Activated B cell treated with CpG ODN at 0.5 μM for 24 hours (primary cell): ENCODE data around the gene MTRF1. TPM values are rescaled to one million over a fixed set of nuclear protein-coding genes. Genes with fewer than 3 reads are reported as not detected.
A peak's percentile ranks its signal among the peaks of the same experiment; 100 is the strongest.

Experiments used
- ATAC-seq: fragments of 200-7000 bp; cut with Tn5 transposase; one replicate; pipeline ENCODE4 v1.10.0; 2021; ENCODE audit warnings: low read depth, mild to moderate bottlenecking, moderate library complexity
- CTCF ChIA-PET: fragments of 350-600 bp; sonication (Branson Sonifier 250); formaldehyde crosslinking; loops from one replicate; lab custom pipeline; 2021; ENCODE audit warnings: antibody characterized with exemption; lab: Charles Lee
- POLR2A ChIA-PET: fragments of 350-600 bp; sonication (Branson Sonifier 250); formaldehyde crosslinking; loops from one replicate; lab custom pipeline; 2021; ENCODE audit warnings: antibody characterized with exemption; lab: Charles Lee
- DNase-seq: peaks from one replicate; pipeline ENCODE4 v3.0.0; 2022
- H3K27ac Mint-ChIP-seq: one replicate; pipeline ENCODE4 v1.8.0; 2020; ENCODE audit warnings: mixed read lengths
- H3K27me3 Mint-ChIP-seq: one replicate; pipeline ENCODE4 v1.8.0; 2021; ENCODE audit warnings: mixed read lengths
- H3K36me3 Mint-ChIP-seq: one replicate; pipeline ENCODE4 v1.8.0; 2021; ENCODE audit warnings: low read depth, mixed read lengths
- H3K4me1 Mint-ChIP-seq: one replicate; pipeline ENCODE4 v1.8.0; 2021; ENCODE audit warnings: mixed read lengths
- H3K4me3 Mint-ChIP-seq: one replicate; pipeline ENCODE4 v1.8.0; 2020; ENCODE audit warnings: mild to moderate bottlenecking, mixed read lengths
- H3K9me3 Mint-ChIP-seq: one replicate; pipeline ENCODE4 v1.8.0; 2020; ENCODE audit warnings: mixed read lengths
- CTCF ChIP-seq: fragments of 200-600 bp; IDR thresholded peaks from one replicate; pipeline ENCODE4 v1.8.0; 2022; ENCODE audit warnings: antibody characterized with exemption, mild to moderate bottlenecking
- intact Hi-C: fragments of 100-400 bp; cut with micrococcal nuclease; formaldehyde crosslinking; loops from one replicate; pipeline ENCODE4 v1.15.1; 2024
- total RNA-seq: library from RNA; stranded (reverse); gene quantifications from 2 replicates; pipeline ENCODE4 v1.2.3, GENCODE V29; 2022

The MTRF1 gene
- total RNA-seq, 1 donor from 2014 or later, result 26.7 TPM

DNA sequence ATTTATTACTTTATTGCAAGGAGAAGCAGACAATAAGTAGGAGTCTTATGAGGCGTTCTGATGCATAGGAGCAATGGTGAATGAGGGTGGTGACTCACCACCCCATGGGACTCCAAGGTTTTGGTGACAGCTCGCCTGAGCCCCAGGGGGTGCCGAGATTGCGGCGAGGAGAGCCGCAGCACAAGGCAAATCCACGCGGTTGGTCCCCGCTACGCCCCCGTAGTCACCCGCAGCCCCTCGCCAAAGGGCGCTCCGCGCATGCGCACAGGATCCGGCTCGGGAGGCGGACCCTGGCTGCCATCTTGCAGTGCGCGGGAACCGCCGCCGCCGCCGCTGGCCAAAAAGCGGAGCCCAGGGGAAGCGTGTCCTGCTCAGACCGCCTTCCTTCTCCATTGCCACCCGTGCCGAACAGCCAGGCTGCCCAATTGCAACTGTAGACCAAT, 47.6 kb upstream of the MTRF1 start, which contains the start of gene NAA16:
Gene NAA16, plus strand, starts transcription at position 305 of the 443 bp plus-strand sequence. CDS start 262 bp downstream, outside the sequence.
- H3K4me3 Mint-ChIP-seq, result peak within 1 kb of the TSS; percentile 96
- ChIA-PET POLR2A (interaction anchor here (0.8 kb wide), 1 partner anchor 48 kb away, joined by 4 read pairs; the partner anchor contains the start of gene MTRF1), CTCF (no interaction called here)
- TF ChIP-seq CTCF, result no peak
- H3K4me1 Mint-ChIP-seq, result peaks cover 44% of the 10 kb centered on the region
- ATAC-seq, result peak; percentile 92
- peaks cover 7% of the 10 kb centered on the region for H3K36me3 Mint-ChIP-seq
- intact Hi-C loops, result loop anchor here (1.0 to 10.0 kb wide), 17 partner anchors 28 to 1666 kb away; partner anchors contain the start of genes AKAP11, COG6, DGKH and ELF1
- no peaks in the 10 kb centered on the region for H3K9me3 Mint-ChIP-seq
- no peaks in the 10 kb centered on the region for H3K27me3 Mint-ChIP-seq
- H3K27ac Mint-ChIP-seq, result peak within 1 kb of the TSS; percentile 90
- DNase-seq, result peak; percentile 98

- ATAC-seq (no peak), DNase-seq (no peak)
- TF ChIP-seq CTCF, result no peak
- Mint-ChIP-seq H3K27ac (no peak overlapping the region), H3K4me1 (peaks cover 16% of the 10 kb centered on the region), H3K36me3 (peaks cover 7% of the 10 kb centered on the region), H3K27me3 (no peaks in the 10 kb centered on the region), H3K4me3 (no peak overlapping the region), H3K9me3 (no peaks in the 10 kb centered on the region)
- ChIA-PET CTCF (no interaction called here), POLR2A (no interaction called here)
- intact Hi-C loops, result no loop called here
Measured at GRCh38 chr13:41307884-41308640, 44.7 kb upstream of the MTRF1 start.

DNA sequence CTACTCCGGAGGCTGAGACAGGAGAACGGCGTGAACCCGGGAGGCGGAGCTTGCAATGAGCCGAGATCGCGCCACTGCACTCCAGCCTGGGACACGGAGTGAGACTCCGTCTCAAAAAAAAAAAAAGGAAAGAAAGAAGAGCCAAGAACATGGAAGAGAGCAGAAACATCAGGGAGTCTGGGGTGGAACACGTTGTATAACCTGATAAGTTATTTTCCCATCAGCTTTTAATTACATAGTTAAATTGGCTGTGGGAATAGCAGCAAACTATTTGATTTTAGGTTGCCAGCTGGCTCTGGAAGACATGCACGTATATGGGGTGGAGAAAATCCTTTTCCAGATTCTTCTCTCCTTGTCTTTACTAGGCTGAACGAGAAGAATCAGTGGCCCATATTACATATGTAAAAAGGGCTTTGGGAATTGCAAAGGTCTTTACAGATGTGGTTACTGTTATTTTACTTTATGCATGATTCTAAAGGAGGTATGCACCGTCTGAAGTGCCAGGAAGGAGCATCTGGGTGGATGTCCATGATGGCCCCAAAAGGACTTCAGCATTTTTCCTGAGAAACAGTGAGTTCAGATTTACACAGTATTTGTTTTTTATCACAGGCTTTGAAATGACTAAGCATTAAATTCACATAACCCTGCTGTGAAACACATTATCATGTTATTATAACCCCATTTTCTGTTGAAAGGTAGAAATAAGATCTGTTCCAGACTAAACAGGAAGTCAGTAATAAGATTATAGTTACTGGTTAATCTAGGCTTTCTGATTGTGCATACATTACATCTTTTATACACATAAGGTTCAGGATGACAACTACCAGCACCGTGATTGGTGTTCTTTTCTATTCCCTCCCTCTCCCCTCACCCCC, 43.1 kb upstream of the MTRF1 start:
- Mint-ChIP-seq H3K4me3 (no peak overlapping the region), H3K4me1 (peaks cover 7% of the 10 kb centered on the region), H3K27ac (no peak overlapping the region), H3K27me3 (no peaks in the 10 kb centered on the region), H3K36me3 (peaks cover 2% of the 10 kb centered on the region), H3K9me3 (no peaks in the 10 kb centered on the region)
- intact Hi-C loops, result no loop called here
- no peak for TF ChIP-seq CTCF
- no peak for DNase-seq
- POLR2A ChIA-PET, result interaction anchor here (0.7 kb wide), 1 partner anchor 20 kb away, joined by 4 read pairs; no protein-coding TSS in a partner anchor
- no peak for ATAC-seq
- CTCF ChIA-PET, result no interaction called here

DNA sequence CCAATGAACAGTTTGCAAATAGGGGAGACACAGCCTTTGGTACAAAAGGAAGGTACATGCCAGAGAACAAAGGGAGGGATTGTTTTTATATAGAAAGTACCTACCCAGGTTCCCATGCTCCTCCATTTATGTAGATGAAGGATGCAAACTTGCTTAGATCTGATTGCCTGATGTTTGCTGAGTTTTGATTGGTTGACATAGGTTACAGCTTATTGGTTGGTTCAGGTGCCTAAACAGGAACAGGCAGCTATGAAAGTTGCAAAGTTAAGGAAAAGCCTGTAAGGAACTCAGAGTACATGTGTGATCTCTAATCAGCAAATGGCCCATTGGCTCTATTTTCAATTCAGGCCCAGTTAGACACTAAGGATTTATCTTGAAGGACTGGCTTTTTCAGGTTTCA, 41.2 kb upstream of the MTRF1 start:
- ChIA-PET POLR2A (no interaction called here), CTCF (no interaction called here)
- DNase-seq (no peak), ATAC-seq (no peak)
- Mint-ChIP-seq H3K27ac (no peak overlapping the region), H3K36me3 (no peaks in the 10 kb centered on the region), H3K4me3 (no peak overlapping the region), H3K27me3 (no peaks in the 10 kb centered on the region), H3K4me1 (no peaks in the 10 kb centered on the region), H3K9me3 (no peaks in the 10 kb centered on the region)
- intact Hi-C loops, result no loop called here
- no peak for TF ChIP-seq CTCF

DNA sequence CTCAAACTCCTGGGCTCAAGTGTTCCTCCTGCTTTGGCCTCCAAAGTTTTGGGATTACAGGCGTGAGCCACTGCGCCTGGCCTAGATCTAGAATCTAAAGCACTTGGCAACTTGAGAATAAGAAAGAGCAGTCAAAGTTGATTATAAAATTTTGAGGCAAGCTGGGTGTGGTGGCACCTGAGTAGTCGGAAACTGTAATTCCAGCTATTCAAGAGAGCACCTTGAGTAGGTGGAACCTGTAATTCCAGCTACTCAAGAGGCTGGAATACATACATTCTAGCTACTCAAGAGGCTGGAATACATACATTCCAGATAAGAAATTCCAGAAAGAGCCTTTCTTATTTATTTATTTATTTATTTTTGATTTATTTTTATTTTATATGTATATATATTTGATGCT, 39.4 kb upstream of the MTRF1 start:
- intact Hi-C loops, result no loop called here
- ATAC-seq (no peak), DNase-seq (no peak)
- no peak for TF ChIP-seq CTCF
- no peak overlapping the region for H3K4me3 Mint-ChIP-seq
- ChIA-PET CTCF (no interaction called here), POLR2A (no interaction called here)
- H3K9me3 Mint-ChIP-seq, result no peaks in the 10 kb centered on the region
- no peak overlapping the region for H3K27ac Mint-ChIP-seq
- no peaks in the 10 kb centered on the region for H3K4me1 Mint-ChIP-seq
- H3K36me3 Mint-ChIP-seq, result no peaks in the 10 kb centered on the region
- H3K27me3 Mint-ChIP-seq, result no peaks in the 10 kb centered on the region
